T-helper 1 cell treated with Interleukin-12 subunit alpha and Interleukin-12 subunit beta and Interleukin-4 antibody, amounts not matched to agents 30 ng/mL and 1 ng/mL, for 36 hours (primary cell): ENCODE measurements around the gene SUPT4H1. TPM values are rescaled to one million over a fixed set of nuclear protein-coding genes. Genes with fewer than 3 reads are reported as not detected.

ENCODE experiments used
- intact Hi-C: fragments of 100-400 bp; cut with micrococcal nuclease; formaldehyde crosslinking; loops from one replicate; pipeline ENCODE4 v1.15.1; 2024
- total RNA-seq: library from RNA; stranded (reverse); gene quantifications from 2 replicates; pipeline ENCODE4 v1.2.3, GENCODE V29; 2022

The SUPT4H1 gene
- total RNA-seq, 1 donor from 2014 or later = 83.1 TPM

GRCh38 chr17:58332778-58333735 is 18.9 kb downstream of the SUPT4H1 start:
- intact Hi-C loops = loop anchor here (2.0 to 10.0 kb wide), 5 partner anchors 186 to 1286 kb away; partner anchors contain the start of genes CLTC, DHX40 and MRPS23

DNA sequence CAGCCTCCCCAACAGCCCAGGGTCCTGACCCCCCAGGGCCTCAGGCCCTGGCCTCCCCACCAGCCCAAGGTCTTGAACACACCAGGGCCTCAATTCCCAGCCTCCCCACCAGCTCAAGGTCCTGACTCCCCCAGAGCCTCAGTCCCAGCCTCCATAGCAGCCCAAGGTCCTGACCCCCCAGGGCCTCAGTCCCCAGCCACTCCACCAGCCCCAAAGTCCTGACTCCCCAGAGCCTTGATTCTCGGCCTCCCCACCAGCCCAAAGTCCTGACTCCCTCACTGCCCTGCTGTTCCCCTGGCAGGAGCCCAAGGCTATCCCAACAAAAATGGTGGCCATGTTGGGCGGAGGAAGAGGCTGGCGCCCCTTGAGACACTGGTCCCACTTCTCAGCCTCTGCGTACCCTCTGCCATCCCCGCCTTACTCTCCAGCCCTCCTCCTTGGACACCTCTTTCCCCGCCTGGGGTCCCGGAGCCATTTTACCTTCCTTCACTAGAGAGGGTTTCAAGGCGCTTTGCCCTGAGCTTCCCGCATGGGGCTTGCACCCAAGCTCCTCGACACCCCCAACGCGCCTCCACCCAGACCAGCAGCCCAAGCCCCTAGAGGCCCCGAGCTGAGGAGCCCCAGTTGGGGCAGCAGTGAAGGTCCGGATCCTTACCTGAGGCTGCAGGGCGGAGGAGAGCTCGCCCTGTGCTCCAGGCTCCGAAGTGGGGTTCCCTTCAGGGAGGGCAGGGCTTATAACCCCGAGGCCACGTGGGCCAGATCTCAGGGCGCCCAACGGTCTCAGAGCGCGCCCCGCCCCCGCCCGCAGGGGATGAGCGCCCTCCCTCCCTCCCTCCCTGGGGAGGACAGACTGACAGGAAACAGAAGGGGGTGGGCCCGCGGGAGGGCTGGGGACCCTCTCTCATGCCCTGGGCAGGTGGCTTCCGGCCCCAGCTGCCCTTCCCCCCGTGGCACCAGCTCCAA is 19.9 kb downstream of the SUPT4H1 start:
- intact Hi-C loops = loop anchor here (2.0 to 10.0 kb wide), 5 partner anchors 187 to 1287 kb away; partner anchors contain the start of genes CLTC, DHX40 and MRPS23

GRCh38 chr17:58330997-58331814 is 20.8 kb downstream of the SUPT4H1 start:
- intact Hi-C loops = loop anchor here (5.0 to 10.0 kb wide), 3 partner anchors 479 to 1234 kb away; partner anchors contain the start of genes DHX40 and MRPS23

DNA sequence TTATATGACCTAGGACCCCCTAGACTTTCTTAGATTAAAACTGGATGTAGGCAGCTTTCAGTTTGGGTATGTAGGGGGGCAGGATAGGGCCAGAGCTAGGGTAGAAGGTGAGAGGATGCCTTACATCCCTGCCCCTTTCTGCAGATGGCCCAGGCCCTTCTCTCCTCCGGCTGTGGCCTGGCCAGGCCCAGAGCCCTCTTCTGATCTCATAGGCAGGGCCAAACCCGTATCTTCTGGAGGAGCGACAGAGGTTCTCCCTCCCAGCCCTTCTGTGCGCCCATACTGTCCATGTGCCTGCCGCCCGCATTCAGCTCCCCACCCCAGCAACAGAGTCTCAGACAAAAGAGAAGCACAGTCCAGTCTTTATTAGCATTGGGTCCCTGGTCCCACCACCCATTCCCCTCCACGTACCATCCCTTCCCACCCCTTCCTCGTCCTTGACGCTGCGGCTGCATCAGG is 21.4 kb downstream of the SUPT4H1 start:
- intact Hi-C loops = loop anchor here (5.0 to 10.0 kb wide), 3 partner anchors 478 to 1234 kb away; partner anchors contain the start of genes DHX40 and MRPS23

GRCh38 chr17:58329810-58330537 is 22.0 kb downstream of the SUPT4H1 start:
- intact Hi-C loops = loop anchor here (1.0 to 10.0 kb wide), 9 partner anchors 8 to 1235 kb away; partner anchors contain the start of genes DHX40, MRPS23, RNF43 and SUPT4H1

DNA sequence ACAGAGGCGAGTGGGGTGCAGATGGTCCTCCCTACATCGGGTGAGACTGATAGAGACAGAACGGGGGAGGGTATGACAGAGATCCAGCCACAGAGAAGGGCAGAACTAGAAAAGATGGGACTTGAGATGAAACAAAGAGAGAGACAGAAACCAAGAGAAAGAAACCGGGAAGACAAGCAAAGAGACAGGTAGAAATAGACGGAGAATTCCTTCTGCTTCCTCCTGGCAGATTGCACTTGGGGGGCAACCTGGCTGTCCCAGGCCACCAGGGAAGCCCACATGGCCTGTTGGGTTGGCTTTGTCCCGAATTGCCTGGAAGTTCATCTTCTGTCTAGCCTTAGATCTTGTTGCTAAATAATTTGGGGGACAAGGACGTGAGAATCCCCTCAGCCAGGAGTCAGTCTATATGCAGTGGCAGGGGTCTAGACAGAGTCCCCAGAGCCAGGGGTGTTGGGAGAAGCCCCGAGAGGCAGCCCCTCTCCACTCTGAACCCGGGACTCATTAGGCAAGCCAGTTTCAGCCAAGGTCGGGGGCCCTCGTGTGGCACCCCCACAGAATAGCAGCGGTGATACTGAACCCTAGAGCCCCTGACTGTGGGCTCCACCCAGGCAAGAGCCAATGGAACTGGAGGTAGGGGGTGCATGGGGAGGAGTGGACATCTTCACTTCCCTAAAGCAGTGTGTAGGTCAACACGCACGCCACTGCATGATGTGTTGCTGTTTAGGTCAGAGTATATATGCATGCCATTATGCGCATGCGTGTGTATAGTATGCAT is 22.8 kb downstream of the SUPT4H1 start:
- intact Hi-C loops = loop anchor here (1.0 to 2.0 kb wide), 6 partner anchors 9 to 88 kb away; partner anchors contain the start of genes RNF43 and SUPT4H1

DNA sequence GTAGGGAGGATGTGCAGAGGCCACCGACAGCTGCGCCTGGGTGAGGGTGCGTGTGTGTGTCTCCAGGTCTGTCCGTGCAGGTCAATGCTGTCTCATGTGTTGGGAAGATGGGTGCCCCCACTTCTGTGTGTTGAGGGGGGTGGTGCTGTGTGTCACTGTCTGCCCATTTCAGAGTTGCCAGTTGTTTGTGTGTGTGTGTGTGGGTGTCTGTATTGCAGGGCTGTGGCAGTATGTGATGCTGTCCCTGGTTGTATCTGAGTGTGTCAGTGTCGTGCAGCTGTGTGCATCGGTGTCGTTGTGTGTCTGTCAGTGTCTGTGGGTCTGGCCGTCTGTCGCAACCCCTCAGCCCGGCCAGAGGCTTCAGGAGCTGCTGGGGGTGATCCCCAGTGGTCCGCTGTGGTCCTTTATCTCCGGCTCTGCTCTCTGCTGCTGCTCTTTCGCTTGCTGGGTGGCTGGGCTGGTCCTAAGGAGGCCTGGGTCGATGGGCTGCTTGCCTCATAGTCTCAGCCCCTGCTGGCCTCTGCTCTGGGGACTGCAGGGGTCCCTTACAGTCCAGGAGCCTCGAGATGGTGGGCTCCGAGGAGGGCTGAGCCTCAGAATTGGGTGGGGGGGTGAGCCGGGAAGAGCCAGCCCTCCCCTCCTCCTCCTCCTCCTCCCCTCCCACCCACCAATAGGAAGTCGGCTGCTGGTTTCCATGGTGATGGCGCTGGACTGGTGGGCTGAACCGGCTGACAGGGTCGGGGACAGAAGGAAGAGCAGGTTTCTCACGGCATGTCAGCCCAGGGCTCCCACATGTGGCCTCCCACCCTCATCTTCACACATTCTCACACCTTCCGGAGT is 23.6 kb downstream of the SUPT4H1 start, which contains the start of gene TSPOAP1:
Gene TSPOAP1, minus strand, starts transcription at position 601 of the 840 bp plus-strand sequence. CDS start 875 bp downstream, outside the sequence.
- intact Hi-C loops = loop anchor here (1.0 to 2.0 kb wide), 6 partner anchors 10 to 89 kb away; partner anchors contain the start of genes RNF43 and SUPT4H1

GRCh38 chr17:58327363-58328194 is 24.4 kb downstream of the SUPT4H1 start:
- intact Hi-C loops = loop anchor here (2.0 kb wide), 1 partner anchor 23 kb away; no protein-coding TSS in a partner anchor

DNA sequence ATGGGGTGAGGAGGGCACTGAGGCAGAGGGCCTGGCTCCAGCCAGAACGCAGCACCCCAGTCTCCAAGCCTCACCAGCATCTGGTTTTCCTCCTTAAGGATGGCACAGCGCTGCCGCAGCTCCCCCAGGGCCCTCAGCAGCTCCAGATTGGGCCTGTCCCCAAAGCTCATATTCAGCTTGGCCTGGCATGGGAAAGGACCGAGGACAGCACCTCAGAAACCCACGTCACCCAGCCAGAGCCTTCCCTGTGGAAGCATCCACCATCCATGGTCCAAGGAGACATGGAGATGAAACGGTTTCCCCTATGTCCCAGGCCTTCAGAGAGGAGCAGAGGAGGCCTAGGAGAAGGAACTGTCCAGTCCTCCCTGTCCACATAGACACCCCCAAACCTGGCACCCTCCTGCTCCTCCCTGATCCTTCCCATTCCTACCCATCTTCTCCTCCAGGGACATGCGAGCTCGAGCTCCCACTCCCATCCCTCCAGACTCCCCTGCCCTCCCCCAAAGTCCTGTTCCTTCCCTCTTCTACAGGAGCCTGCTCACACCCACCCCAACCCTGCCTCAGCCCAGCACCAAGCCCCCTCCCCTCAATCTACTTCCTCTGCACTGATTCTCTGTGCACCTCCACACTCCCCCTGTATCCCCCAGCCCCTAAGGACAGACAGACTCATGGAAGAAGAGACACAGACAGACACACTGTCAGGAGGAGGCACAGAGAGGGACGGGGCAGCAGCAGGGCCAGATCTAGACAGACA is 25.2 kb downstream of the SUPT4H1 start:
- intact Hi-C loops = no loop called here

- intact Hi-C loops = no loop called here
These were observed 26.0 kb downstream of the SUPT4H1 start for GRCh38 chr17:58325976-58326468.

GRCh38 chr17:58325289-58325726 is 26.7 kb downstream of the SUPT4H1 start:
- intact Hi-C loops = no loop called here

GRCh38 chr17:58324409-58325288 is 27.4 kb downstream of the SUPT4H1 start:
- intact Hi-C loops = no loop called here

DNA sequence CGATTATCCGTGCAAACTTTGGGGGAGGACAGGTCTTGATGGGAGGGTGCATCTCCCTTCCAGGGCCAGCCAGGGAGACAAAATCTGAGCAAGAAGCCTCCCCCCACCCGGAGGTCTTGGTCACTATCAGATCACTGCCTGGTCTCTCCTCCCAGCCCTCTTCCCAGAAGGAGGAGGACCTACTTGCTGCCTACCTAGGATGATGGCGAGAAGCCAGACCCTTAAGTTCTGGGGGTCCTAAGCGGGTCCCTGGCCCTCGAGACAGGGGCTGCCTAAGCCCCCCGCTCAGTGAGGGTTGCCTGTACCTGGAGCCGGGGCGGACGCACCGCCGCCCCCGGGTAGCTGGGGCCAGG is 28.0 kb downstream of the SUPT4H1 start:
- intact Hi-C loops = no loop called here

- intact Hi-C loops = no loop called here
These were observed 28.5 kb downstream of the SUPT4H1 start for GRCh38 chr17:58323366-58324055.
